Femur (tissue), 1 donor: Measurements from ENCODE around the gene ARMC5.

Source experiments
- DNase-seq: peaks from one replicate; pipeline ENCODE4 v3.0.0-alpha.2; 2017

ARMC5 gene

GRCh38 chr16:31461921-31462804 lies 2.9 kb downstream of the ARMC5 start:
- peak; percentile 25 for DNase-seq

- DNase-seq: peak; percentile 19
Observed at GRCh38 chr16:31464348-31464769, 5.1 kb downstream of the ARMC5 start.

- DNase-seq: peak; percentile 13
Observed at GRCh38 chr16:31464781-31465260, 5.5 kb downstream of the ARMC5 start.

- DNase-seq: no peak
Observed at GRCh38 chr16:31465788-31466370, 6.6 kb downstream of the ARMC5 start.

GRCh38 chr16:31466381-31466841 lies 7.1 kb downstream of the ARMC5 start:
- DNase-seq: no peak

- peak; percentile 73 for DNase-seq
Observed at GRCh38 chr16:31467151-31467773, 8.0 kb downstream of the ARMC5 start.

GRCh38 chr16:31467858-31468257 lies 8.6 kb downstream of the ARMC5 start:
- DNase-seq: no peak

- DNase-seq: no peak
Observed at GRCh38 chr16:31470615-31471014, 11.3 kb downstream of the ARMC5 start.

GRCh38 chr16:31471241-31471874 lies 12.1 kb downstream of the ARMC5 start:
- no peak for DNase-seq

- peak; percentile 92 for DNase-seq
Observed at GRCh38 chr16:31471875-31472708, 12.8 kb downstream of the ARMC5 start, which contains the start of gene TGFB1I1. Gene TGFB1I1, plus strand, starts transcription at chr16:31472152. Its CDS starts 37 bp downstream, at chr16:31472189.

GRCh38 chr16:31472709-31473203 lies 13.5 kb downstream of the ARMC5 start:
- DNase-seq: peak; percentile 94

- DNase-seq: no peak
Observed at GRCh38 chr16:31473264-31473984, 14.1 kb downstream of the ARMC5 start.

GRCh38 chr16:31474173-31474714 lies 14.9 kb downstream of the ARMC5 start:
- peak; percentile 67 for DNase-seq

GRCh38 chr16:31474773-31475738 lies 15.8 kb downstream of the ARMC5 start:
- no peak for DNase-seq

GRCh38 chr16:31475946-31476302 lies 16.6 kb downstream of the ARMC5 start:
- DNase-seq: no peak

- DNase-seq: peak; percentile 82
Observed at GRCh38 chr16:31476303-31477219, 17.3 kb downstream of the ARMC5 start.

- DNase-seq: no peak
Observed at GRCh38 chr16:31477220-31478216, 18.2 kb downstream of the ARMC5 start.
